Measurements from ENCODE around the gene MTNR1A.
"Not testable (repeated sequence)": the region's sequence is repeated elsewhere in the genome, so short reads cannot be mapped to it uniquely, and the experiment has no call there.

MTNR1A gene

GRCh38 chr4:186560647-186561046 is 5.3 kb upstream of the MTNR1A start:
- no peak for DNase-seq

DNA sequence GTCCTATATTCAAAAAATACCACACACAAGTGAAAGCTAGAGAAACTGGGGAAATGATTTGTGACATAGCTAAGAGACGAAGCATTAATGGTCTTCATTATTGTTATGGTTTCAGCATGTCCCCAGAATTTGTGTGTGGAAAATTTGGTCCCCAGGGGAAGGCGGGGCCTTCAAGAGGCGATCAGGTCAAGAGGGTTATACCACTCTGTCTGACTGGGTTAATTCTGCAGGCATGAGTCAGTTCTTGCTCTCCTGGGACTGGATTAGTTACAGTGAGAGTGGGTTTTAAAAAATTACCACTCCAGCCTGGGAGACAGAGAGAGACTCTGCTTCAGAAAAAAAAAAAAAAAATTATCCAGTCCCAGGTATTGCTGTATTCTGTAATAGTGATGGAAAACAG is 2.1 kb upstream of the MTNR1A start:
- DNase-seq: no peak

DNA sequence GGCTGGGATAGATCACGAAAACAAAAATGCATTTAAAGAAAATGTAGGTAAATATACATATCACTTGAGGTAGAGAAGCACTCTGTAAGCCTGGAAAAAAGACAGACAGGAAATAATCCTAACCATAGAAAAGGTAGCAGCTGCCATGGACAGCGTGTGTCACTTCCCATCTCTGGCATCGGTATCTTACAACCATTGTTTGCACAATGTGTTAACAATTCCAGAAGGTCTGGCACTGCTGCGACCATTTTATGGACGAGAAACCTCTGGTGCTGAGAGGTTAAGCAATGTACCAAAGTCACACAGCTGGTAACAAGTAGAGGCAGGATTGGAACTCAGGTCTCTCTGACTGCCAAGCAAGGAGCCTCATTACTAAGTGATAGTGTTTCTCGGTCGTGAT is 1.7 kb upstream of the MTNR1A start:
- DNase-seq: no peak

- DNase-seq: no peak
Measured at GRCh38 chr4:186554539-186554913, 841 bp downstream of the MTNR1A start.

DNA sequence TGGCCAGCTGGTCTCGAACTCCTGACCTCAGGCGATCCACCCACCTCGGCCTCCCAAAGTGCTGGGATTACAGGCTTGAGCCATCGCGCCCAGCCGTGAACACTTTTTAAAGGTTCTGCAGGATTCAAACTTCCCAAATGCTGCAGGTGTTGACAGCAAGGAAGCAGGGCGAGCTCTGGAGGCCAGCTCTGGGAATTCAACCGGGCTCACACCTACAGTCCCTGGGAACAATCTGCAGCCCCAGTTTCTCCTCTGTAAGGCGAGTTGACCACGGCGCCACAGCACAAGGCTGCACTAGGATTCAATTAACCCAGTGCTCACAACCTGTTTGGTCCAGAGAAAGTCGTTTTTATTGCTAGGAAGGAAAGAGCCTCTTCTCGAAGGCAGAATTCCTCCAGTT is 1.6 kb downstream of the MTNR1A start:
- no peak for DNase-seq

DNA sequence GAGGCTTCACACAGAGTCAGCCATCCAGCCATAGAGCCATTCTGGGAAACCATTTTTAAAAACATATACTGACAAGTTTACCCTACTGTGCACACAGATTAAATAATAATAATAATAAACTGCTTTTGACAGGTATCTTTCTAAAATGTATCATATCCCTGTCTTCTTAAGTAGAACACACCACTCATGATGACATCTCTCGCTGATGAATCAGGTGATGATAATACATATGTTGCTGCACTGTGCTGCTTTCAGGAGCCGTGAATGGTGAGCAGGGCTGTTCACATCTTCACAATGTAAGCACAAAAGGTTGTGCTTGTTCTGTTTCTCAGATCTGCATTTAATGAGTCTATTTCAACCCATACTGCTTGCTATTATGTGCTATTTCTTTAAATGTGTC is 3.5 kb downstream of the MTNR1A start:
- DNase-seq: no peak

- DNase-seq: no peak
Measured at GRCh38 chr4:186545436-186545835, 9.9 kb downstream of the MTNR1A start.

DNA sequence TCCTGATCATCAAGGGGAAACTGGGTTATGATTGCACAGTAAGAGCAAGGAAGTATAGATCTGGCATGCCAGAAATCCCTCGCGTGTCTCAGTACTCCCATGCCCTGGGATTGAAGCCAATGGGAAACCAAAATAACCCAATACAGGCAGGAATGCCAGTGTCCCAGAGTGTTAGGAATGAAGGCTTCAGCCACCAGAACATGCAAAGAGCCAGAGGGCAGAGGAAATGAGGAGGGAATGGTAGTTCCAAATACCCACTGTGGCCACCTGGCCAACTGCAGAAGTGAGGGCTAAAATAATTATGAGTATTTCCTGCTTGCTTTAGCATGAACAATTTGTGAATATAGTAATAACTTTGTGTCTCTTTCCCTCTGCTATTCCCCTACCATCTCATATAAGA is 12.2 kb downstream of the MTNR1A start:
- no peak for DNase-seq

DNA sequence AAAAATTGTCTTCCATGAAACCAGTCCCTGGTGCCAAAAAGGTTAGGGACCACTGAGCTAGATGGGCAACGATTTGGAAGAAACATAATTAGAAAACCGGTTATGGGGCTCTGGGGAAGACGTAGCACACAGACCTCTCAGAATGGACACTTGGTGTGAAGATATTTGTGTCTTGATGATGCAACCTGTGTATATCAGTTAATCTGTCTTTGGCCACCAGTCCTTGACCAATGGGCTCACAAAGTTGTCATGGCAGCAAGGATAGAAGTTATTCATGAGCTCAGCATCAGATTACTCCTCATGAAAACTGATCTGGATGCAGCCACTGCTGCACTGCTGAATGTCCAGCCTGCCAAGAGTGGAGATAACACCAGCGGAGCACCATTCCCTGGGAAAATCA is 13.6 kb downstream of the MTNR1A start:
- no peak for DNase-seq

GRCh38 chr4:186537843-186538521 is 17.4 kb downstream of the MTNR1A start:
- DNase-seq: no peak

DNA sequence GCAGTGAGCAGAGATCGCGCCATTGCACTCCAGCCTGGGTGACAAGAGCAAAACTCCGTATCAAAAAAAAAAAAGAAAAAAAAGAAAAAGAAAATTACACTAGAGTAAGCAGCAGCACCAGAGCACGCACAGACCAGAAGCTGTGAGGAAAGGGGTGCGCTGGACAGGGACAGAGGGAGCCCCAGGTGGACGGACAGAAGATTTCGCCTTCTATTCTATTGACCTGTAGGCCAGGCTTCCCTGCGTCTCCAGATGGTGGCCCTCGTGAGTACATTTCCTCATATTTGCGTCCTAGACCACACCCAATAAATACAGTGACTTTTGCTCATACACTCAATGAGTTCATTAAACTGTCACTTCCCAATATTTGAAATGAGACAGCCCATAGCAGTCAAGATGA is 19.1 kb downstream of the MTNR1A start:
- no peak for DNase-seq

DNA sequence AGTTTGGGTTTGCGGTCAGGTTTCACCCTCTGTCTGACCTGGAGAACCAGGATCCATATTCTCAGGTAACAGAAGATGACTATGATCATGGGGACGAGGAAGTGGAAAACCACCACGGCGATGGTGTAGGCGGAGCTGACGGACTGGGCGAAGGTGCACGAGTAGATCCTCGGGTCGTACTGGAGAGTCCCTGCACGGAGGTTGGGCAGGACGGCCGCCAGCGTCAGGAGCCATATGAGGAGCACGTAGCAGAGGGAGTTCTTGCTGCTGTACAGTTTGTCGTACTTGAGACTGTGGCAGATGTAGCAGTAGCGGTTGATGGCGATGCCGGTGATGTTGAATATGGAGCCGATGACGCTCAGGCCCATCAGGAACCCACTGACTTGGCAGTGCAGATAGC is 21.3 kb downstream of the MTNR1A start:
- DNase-seq: no peak

GRCh38 chr4:186523927-186524326 is 31.4 kb downstream of the MTNR1A start:
- not testable (repeated sequence) for DNase-seq

- no peak for DNase-seq
Measured at GRCh38 chr4:186516287-186516686, 39.1 kb downstream of the MTNR1A start.

DNA sequence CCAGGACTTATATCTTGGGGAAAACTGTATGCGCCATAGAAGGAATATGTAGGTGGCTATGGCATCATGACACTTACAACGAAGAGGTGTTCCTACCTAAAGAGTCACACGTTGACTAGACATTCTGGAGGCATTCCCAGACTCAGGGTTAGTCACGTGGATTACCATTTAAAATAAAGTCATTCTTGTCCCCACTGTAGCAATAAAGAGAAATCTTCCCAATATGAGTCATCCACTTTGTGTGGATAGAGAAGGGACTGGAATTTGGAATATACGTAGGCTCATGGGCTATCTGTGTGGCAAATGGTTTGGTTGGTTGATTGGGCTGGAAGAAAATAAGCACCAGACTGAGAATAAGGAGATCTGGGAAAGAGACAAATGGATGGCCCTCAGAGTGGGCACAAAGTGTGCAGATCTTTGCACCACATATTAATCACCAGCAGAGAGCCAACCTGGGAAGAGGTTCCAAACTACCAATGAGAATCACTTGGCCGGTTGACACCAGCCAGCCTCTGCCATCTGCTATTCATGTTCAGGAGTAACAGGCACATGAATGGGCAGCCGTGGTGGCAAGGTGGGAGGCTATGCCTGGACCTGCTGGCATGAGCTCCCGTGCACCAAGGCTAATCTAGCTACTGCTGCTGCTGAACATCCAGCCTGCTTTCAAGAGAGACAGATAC is 41.0 kb downstream of the MTNR1A start:
- DNase-seq: no peak

DNA sequence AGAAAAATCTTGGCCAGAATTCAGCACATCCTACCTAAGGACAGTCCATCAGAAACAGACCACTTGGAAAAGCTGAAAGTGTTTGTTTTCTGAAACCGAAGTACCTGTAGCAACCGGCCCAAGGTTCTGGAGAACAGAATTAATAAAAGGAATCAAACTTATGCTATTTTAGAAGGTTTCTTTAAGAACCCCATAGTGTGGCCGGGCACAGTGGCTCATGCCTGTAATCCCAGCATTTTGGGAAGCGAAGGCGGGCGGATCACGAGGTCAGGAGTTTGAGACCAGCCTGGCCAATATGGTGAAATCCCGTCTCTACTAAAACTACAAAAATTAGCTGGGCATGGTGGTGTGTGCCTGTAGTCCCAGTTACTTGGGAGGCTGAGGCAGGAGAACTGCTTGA is 50.6 kb downstream of the MTNR1A start:
- not testable (repeated sequence) for DNase-seq

DNA sequence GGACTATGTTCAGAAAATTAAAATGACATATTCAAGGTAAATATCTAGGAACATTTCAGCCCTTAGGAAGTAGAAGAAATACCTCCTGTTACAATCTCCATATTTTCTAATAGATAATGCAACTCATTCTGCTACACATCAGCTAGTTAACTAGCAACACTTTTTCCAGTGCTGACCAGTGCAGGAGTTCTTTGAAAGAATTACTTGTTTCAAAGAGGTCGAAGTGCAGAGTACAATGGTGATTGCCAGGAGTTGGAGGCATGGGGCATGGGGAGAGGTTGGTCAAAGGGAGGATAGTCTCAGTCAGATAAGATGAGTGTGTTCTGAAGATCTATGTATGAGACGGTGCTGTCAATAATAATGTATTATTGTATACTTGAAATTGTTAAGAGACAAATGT is 53.1 kb downstream of the MTNR1A start:
- DNase-seq: no peak

DNA sequence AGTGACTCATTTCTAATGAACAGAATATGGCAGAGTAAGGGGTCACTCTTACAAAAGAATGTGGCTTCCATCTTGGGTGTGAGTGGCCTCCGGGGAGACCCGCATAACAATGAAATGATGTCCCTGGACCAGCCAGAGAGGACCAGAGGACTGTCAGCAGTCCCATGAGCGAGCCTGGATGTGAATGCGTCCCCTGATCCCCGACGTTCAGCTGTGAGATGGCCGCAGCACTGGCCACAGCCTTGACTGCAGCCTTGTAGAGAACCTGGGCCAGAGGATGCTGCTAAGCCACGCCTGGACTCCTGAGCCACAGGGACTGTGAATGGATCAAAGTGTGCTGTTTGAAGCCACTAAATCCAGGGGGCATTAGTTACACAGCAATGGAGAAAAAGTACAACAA is 53.8 kb downstream of the MTNR1A start:
- DNase-seq: no peak

GRCh38 chr4:186500721-186501304 is 54.6 kb downstream of the MTNR1A start:
- no peak for DNase-seq

DNA sequence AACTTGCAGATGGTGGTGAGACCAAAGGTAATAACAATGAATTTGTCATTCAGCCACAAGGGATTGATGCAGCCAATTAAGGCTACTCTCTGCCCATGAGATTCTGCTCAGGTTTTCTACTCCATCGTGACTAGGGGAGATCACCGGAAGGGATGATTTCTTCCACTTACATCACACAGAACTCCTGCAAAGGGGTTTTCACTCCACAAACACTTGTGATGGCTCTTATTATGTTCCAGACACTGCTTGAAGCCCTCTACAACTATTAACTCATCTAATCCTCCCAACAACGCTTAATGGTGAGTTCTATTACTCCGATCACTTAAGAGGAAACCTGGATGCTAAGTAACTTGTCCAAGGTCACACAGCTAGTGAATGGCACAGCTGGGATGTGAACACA is 55.9 kb downstream of the MTNR1A start:
- DNase-seq: no peak

GRCh38 chr4:186497043-186497442 is 58.3 kb downstream of the MTNR1A start:
- no peak for DNase-seq

- DNase-seq: no peak
Measured at GRCh38 chr4:186494496-186494895, 60.9 kb downstream of the MTNR1A start.

- DNase-seq: no peak
Measured at GRCh38 chr4:186487726-186488125, 67.6 kb downstream of the MTNR1A start.

GRCh38 chr4:186486172-186486571 is 69.2 kb downstream of the MTNR1A start:
- no peak for DNase-seq
